GM12891 (cell line): ENCODE measurements around the gene RNF213.
"Not testable (repeated sequence)": the region's sequence is repeated elsewhere in the genome, so short reads cannot be mapped to it uniquely, and the experiment has no call there.

Experiments
- DNase-seq: peaks from one replicate; pipeline ENCODE4 v3.0.0; 2011; ENCODE audit warnings: low spot score; ENCODE audit not compliant: insufficient read length
- FAIRE-seq: peaks from 2 replicates; lab custom pipeline; 2011; peaks lifted over from hg19 to GRCh38; lab: Jason Lieb, UNC
- PAX5 ChIP-seq: IDR thresholded peaks from 2 replicates; pipeline ENCODE4 v1.6.1; 2011; ENCODE audit warnings: low read length, moderate library complexity, mild to moderate bottlenecking; ENCODE audit not compliant: insufficient read depth, severe bottlenecking
- POLR2A ChIP-seq: IDR thresholded peaks from 2 replicates; pipeline ENCODE4 v1.6.1; 2011; ENCODE audit warnings: low read depth, low read length, control low read depth
- POLR2AphosphoS5 ChIP-seq: IDR thresholded peaks from 2 replicates; pipeline ENCODE4 v1.6.1; 2011; ENCODE audit warnings: low read depth, low read length, control low read depth
- POU2F2 ChIP-seq: IDR thresholded peaks from 2 replicates; pipeline ENCODE4 v1.6.1; 2011; ENCODE audit warnings: low read depth, mild to moderate bottlenecking, control low read depth, low read length, moderate library complexity
- SPI1 ChIP-seq: IDR thresholded peaks from 2 replicates; pipeline ENCODE4 v1.6.1; 2011; ENCODE audit warnings: low read depth, low read length, control low read depth
- TAF1 ChIP-seq: IDR thresholded peaks from 2 replicates; pipeline ENCODE4 v1.6.1; 2011; ENCODE audit warnings: low read depth, low read length, control low read depth

Gene RNF213

DNA sequence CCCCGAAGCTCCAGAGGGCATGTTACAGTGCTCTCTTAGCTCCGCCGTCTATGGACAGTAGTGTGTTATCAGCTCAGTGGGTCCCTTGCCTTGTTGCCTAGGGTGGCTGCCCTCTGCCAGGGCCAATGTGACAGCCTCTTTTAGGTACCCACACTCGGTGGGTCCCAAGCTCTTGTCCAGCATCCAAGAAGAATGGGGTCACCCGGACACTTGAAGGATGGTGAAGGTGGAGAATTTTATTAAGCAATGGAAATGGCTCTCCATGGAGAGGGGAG, 57.0 kb downstream of the RNF213 start:
- TF ChIP-seq POLR2AphosphoS5: no peak
- TF ChIP-seq SPI1: no peak
- TF ChIP-seq POU2F2: no peak
- TF ChIP-seq TAF1: no peak
- no peak for TF ChIP-seq PAX5
- TF ChIP-seq POLR2A: no peak
- FAIRE-seq: no peak
- DNase-seq: no peak

DNA sequence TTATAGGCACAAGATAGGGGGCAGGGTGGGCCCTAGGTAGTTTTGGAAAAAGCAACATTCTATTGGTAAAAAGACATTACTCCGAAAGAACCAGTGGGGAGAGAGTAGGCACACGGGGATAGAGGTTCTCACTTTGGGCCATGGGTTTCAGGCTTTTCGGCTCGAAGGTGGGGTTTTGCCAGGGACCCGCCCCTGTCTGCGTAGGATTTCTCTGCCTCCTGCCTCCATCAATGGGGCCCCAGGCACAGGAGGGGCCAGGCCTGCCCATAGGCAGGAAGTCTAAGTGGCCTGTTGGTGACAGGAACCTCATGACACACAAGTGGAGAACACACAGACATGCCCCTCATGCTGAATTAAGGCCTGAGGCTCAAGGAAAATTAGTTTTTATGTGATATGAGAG, 57.5 kb downstream of the RNF213 start:
- DNase-seq: no peak
- TF ChIP-seq TAF1 (no peak), POU2F2 (no peak), PAX5 (no peak), POLR2AphosphoS5 (no peak), SPI1 (no peak), POLR2A (no peak)
- FAIRE-seq: no peak

- FAIRE-seq (no peak), DNase-seq (no peak)
- TF ChIP-seq PAX5 (no peak), POLR2A (no peak), POU2F2 (no peak), TAF1 (no peak), POLR2AphosphoS5 (no peak), SPI1 (no peak)
These were observed 58.8 kb downstream of the RNF213 start for GRCh38 chr17:80319262-80319998.

DNA sequence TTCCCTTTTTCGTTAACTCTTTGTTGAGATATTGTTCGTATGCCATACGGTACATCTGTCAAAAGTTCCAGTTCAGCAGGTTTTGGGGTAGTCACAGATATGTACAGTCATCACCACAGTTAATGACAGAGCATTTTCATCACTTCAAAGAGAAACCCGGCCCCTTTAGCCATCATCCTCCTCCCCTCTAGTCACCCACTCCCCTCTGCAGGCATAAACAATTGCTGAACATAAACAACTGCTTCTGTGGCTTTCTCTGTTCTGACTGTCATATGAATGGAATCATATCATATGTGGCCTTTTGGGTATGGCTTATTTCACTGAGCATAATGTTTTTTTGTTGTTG, 59.3 kb downstream of the RNF213 start:
- FAIRE-seq (no peak), DNase-seq (no peak)

GRCh38 chr17:80320496-80320895, 59.8 kb downstream of the RNF213 start:
- TF ChIP-seq SPI1 (no peak), POU2F2 (no peak), PAX5 (no peak), TAF1 (no peak), POLR2AphosphoS5 (no peak), POLR2A (no peak)
- DNase-seq (no peak), FAIRE-seq (no peak)

More for the DNA sequence above, 59.3 kb downstream of the RNF213 start:
- no peak for TF ChIP-seq TAF1

DNA sequence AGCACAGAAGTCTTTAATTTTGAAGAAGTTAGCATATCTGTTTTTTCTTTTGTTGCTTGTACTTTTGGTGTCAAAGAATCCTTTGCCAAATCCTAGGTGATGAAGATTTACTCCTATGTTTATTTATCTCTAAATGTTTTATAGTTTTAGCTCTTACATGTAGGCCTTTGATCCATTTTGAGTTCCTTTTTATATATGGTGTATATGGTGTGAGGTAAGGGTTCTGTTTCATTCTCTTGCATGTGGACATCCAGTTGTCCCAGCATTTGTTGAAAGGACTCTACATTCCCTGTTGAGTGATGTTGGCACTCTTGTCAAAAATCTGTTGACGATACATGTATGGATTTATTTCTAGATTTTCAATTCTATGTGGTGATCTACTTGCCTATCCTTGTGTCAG, 62.2 kb downstream of the RNF213 start:
- TF ChIP-seq TAF1 (no peak), SPI1 (no peak), PAX5 (no peak), POLR2A (no peak), POLR2AphosphoS5 (no peak), POU2F2 (no peak)
- no peak for FAIRE-seq
- no peak for DNase-seq

DNA sequence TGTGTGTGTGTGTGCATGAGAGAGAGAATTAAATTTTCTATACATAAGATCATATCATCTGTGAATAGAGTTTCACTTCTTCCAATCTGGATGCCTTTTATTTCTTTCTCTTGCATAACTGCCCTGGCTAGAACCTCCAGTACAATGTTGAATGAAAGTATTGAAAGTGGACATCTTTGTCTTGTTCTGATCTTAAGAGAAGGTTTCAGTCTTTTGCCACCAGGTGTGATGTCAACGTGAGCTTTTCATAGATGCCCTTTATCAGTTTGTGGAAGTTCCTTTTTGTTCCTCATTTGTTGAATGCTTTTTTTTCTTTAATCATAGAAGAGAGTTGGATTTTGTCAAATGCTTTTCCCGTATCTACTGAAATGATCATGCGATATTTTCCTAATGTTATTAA, 63.3 kb downstream of the RNF213 start:
- FAIRE-seq (no peak), DNase-seq (no peak)
- no peak for TF ChIP-seq SPI1
- TF ChIP-seq POU2F2: no peak
- no peak for TF ChIP-seq PAX5
- TF ChIP-seq POLR2A: no peak
- no peak for TF ChIP-seq TAF1

GRCh38 chr17:80327518-80327917, 66.9 kb downstream of the RNF213 start:
- FAIRE-seq (no peak), DNase-seq (no peak)
- TF ChIP-seq POLR2AphosphoS5 (no peak), SPI1 (no peak), TAF1 (no peak), POU2F2 (no peak), PAX5 (no peak), POLR2A (no peak)

GRCh38 chr17:80328634-80329380, 68.2 kb downstream of the RNF213 start:
- TF ChIP-seq POLR2A (no peak), POU2F2 (no peak), PAX5 (no peak), SPI1 (no peak), POLR2AphosphoS5 (no peak), TAF1 (no peak)
- no peak for FAIRE-seq
- no peak for DNase-seq

DNA sequence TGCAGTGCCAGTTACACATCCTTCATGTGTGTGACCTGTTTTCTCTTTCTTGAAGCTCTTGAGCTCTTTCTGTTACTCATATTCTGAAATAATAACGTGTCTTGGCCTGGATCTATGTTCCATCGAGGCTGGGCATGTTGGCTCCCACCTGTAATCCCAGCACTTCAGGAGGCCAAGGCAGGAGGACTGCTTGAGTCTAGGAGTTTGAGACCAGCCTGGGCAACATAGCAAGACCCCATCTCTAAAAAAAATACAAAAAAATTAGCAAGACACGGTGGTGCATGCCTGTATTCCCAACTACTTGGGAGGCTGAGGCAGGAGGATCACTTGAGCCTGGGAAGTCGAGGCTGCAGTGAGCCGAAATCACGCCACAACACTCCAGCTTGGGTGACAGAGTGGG, 68.8 kb downstream of the RNF213 start:
- FAIRE-seq, DNase-seq: not testable (repeated sequence)
